A549 (cell line): ENCODE data around the gene KDM4B.

Experiments used
- CHD2 ChIP-seq: fragments of 150-350 bp; IDR thresholded peaks from 2 replicates; pipeline ENCODE4 v1.6.1; 2014; ENCODE audit warnings: low read length; ENCODE audit not compliant: partially characterized antibody
- CTCF ChIP-seq: fragments of >200 bp; sonication (Bioruptor Twin); formaldehyde crosslinking; IDR thresholded peaks from 3 replicates; pipeline ENCODE4 v1.5.1; 2016
- E2F6 ChIP-seq: IDR thresholded peaks from 2 replicates; pipeline ENCODE4 v1.6.1; 2012; ENCODE audit warnings: low read depth, borderline replicate concordance
- EP300 ChIP-seq, 2 experiments: fragments of >200 bp; sonication (Bioruptor Twin); formaldehyde crosslinking; IDR thresholded peaks; 2 replicates in 1 of 2; 3 replicates in 1 of 2; pipeline ENCODE4 v1.6.1; 2016 to 2017
- HDAC2 ChIP-seq: fragments of 200-600 bp; sonication (generic); IDR thresholded peaks from 2 replicates; pipeline ENCODE4 v1.6.1; 2016
- KDM5A ChIP-seq: fragments of 200-600 bp; sonication (generic); IDR thresholded peaks from 2 replicates; pipeline ENCODE4 v1.6.1; 2016; ENCODE audit warnings: antibody characterized with exemption, mild to moderate bottlenecking
- MAFK ChIP-seq: fragments of 450-650 bp; IDR thresholded peaks from 2 replicates; pipeline ENCODE4 v1.6.1; 2014; ENCODE audit not compliant: partially characterized antibody
- MAX ChIP-seq: IDR thresholded peaks from 2 replicates; pipeline ENCODE4 v1.6.1; 2012
- MAZ ChIP-seq: fragments of 150-350 bp; IDR thresholded peaks from 2 replicates; pipeline ENCODE4 v1.6.1; 2014; ENCODE audit warnings: antibody characterized with exemption, low read depth, low read length, borderline replicate concordance
- POLR2A ChIP-seq: IDR thresholded peaks from 2 replicates; pipeline ENCODE4 v1.6.1; 2012; ENCODE audit warnings: mild to moderate bottlenecking, low read length
- REST ChIP-seq: fragments of 200-600 bp; sonication (generic); IDR thresholded peaks from 2 replicates; pipeline ENCODE4 v1.6.1; 2016; ENCODE audit warnings: antibody characterized with exemption, mild to moderate bottlenecking, moderate library complexity
- RNF2 ChIP-seq: fragments of 200-600 bp; sonication (generic); IDR thresholded peaks from 2 replicates; pipeline ENCODE4 v1.6.1; 2016; ENCODE audit warnings: low read depth, mild to moderate bottlenecking, antibody characterized with exemption, moderate library complexity, borderline replicate concordance

GRCh38 chr19:5114727-5115126 lies 145.8 kb downstream of the KDM4B start:
- no peak for TF ChIP-seq E2F6
- TF ChIP-seq MAX, result no peak
- no peak for TF ChIP-seq CTCF
- no peak for TF ChIP-seq KDM5A
- no peak for TF ChIP-seq REST
- no peak for TF ChIP-seq POLR2A
- no peak for TF ChIP-seq MAFK
- TF ChIP-seq MAZ, result no peak
- TF ChIP-seq RNF2, result no peak
- TF ChIP-seq EP300 (IDR thresholded peaks at IDR 0.05), result no peak
- no peak for TF ChIP-seq HDAC2
- TF ChIP-seq CHD2, result no peak
